ENCODE data around the gene PTHLH.

DNA sequence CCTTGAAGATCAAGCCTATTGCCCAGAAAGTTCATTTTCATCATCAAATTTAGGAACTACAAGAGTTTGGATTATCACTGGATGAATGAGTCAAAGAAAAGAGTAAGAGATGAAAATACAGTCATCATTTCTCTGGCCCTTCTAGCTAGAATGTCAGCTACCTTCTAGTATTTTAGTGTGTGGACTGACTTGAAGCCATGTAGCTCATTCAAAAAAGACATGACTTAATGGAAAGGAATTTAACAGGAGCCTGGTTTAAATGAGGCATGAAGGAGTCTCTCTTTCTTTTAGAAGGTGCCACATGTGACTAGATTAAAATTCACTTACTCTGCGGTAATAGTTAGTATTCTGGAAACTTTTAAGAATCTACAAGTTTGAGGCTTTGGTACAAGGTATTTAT lies 7.1 kb downstream of the PTHLH start:
- no peak for TF ChIP-seq POLR2A (IDR thresholded peaks at IDR 0.05)
- no peak for TF ChIP-seq POLR2AphosphoS5 (IDR thresholded peaks at IDR 0.05)
- TF ChIP-seq, protein P1, sequence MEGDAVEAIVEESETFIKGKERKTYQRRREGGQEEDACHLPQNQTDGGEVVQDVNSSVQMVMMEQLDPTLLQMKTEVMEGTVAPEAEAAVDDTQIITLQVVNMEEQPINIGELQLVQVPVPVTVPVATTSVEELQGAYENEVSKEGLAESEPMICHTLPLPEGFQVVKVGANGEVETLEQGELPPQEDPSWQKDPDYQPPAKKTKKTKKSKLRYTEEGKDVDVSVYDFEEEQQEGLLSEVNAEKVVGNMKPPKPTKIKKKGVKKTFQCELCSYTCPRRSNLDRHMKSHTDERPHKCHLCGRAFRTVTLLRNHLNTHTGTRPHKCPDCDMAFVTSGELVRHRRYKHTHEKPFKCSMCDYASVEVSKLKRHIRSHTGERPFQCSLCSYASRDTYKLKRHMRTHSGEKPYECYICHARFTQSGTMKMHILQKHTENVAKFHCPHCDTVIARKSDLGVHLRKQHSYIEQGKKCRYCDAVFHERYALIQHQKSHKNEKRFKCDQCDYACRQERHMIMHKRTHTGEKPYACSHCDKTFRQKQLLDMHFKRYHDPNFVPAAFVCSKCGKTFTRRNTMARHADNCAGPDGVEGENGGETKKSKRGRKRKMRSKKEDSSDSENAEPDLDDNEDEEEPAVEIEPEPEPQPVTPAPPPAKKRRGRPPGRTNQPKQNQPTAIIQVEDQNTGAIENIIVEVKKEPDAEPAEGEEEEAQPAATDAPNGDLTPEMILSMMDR (IDR thresholded peaks at IDR 0.05) = no peak
